Measurements from ENCODE around the gene MOV10L1.

Gene MOV10L1

DNA sequence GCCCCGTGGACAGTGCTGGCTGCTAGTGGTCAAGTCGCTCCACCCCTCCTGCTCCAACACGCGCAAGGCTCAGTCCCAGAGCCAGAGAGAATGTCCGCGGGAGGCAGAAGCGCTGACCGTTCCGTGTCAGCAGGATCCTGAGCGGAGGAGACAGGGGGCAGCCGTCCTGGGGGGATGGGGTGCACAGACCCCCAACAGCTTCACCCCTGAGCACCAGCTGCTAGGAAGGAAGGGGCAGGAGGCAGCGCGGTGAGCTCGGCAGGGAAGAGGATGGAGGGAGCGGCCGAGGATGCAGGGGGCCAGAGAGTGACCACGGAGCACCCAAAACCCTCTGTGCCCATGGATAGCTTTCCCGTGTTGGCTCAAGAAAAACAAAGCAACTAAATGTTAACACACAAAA, 25.4 kb upstream of the MOV10L1 start:
- peaks cover 0 to 32% (median 21%) of the 10 kb centered on the region in 4 experiments for H3K4me1 ChIP-seq (ENCODE audit: control extremely low read depth in 1 of 4, control insufficient read depth in 4 of 4, insufficient read depth in 4 of 4, low read length in 3 of 4)
- no peak overlapping the region for H3K4me3 ChIP-seq (ENCODE audit: control insufficient read depth in 1 of 7, extremely low read depth in 1 of 7, insufficient read depth in 4 of 7, low read depth in 2 of 7, low read length in 6 of 7)
- DNase-seq, result no peak
- H3K27me3 ChIP-seq (replicated peaks in 2 of 5; ENCODE audit: control insufficient read depth in 4 of 5, insufficient read depth in 5 of 5, low read length in 4 of 5), result peaks cover 0 to 4% (median 0%) of the 10 kb centered on the region in 5 experiments
- 92% methylated on average over 13 of the region's 18 CpGs for WGBS (ENCODE audit: insufficient coverage)
- no peak overlapping the region for H3K27ac ChIP-seq (ENCODE audit: insufficient read depth in 1 of 2, low read depth in 1 of 2, low read length in 2 of 2, poor library complexity in 1 of 2, severe bottlenecking in 2 of 2)
- CTCF ChIA-PET, result interaction anchor here (1.3 to 3.0 kb wide), 4 partner anchors 21 to 128 kb away, joined by 3 to 14 read pairs (median 3); partner anchors contain the start of genes MLC1 and MOV10L1
- no peaks in the 10 kb centered on the region for H3K9me3 ChIP-seq (ENCODE audit: control extremely low read depth in 1 of 5, control insufficient read depth in 4 of 5, insufficient read depth in 2 of 5, low read depth in 1 of 5, low read length in 4 of 5)
- POLR2A ChIA-PET, result no interaction called here
- peaks cover 4 to 60% (median 37%) of the 10 kb centered on the region in 4 experiments for H3K36me3 ChIP-seq (ENCODE audit: control insufficient read depth in 4 of 4, insufficient read depth in 4 of 4, low read length in 3 of 4)

DNA sequence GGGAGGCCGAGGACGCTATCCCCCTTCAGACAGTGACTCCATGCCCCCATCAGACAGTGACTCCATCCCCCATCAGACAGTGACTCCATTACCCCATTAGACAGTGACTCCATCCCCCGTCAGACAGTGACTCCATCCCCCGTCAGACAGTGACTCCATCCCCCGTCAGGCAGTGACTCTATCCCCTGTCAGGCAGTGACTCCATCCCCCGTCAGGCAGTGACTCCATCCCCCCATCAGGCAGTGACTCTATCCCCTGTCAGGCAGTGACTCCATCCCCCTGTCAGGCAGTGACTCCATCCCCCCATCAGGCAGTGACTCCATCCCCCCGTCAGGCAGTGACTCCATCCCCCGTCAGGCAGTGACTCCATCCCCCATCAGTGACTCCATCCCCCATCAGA, 22.6 kb upstream of the MOV10L1 start:
- peaks cover 4 to 74% (median 52%) of the 10 kb centered on the region in 4 experiments for H3K36me3 ChIP-seq (ENCODE audit: control insufficient read depth in 4 of 4, insufficient read depth in 4 of 4, low read length in 3 of 4)
- H3K4me3 ChIP-seq (ENCODE audit: control insufficient read depth in 1 of 7, extremely low read depth in 1 of 7, insufficient read depth in 4 of 7, low read depth in 2 of 7, low read length in 6 of 7), result no peak overlapping the region
- DNase-seq, result no peak
- H3K27me3 ChIP-seq (replicated peaks in 2 of 5; ENCODE audit: control insufficient read depth in 4 of 5, insufficient read depth in 5 of 5, low read length in 4 of 5), result no peaks in the 10 kb centered on the region
- 90% methylated on average over 2 of the region's 8 CpGs for WGBS (ENCODE audit: insufficient coverage)
- H3K4me1 ChIP-seq (ENCODE audit: control extremely low read depth in 1 of 4, control insufficient read depth in 4 of 4, insufficient read depth in 4 of 4, low read length in 3 of 4), result peaks cover 0 to 9% (median 5%) of the 10 kb centered on the region in 4 experiments
- H3K9me3 ChIP-seq (ENCODE audit: control extremely low read depth in 1 of 5, control insufficient read depth in 4 of 5, insufficient read depth in 2 of 5, low read depth in 1 of 5, low read length in 4 of 5), result no peaks in the 10 kb centered on the region
- ChIA-PET POLR2A (interaction anchor here (0.7 to 1.5 kb wide), 2 partner anchors 19 to 82 kb away, joined by 3 to 6 read pairs; no protein-coding TSS in a partner anchor), CTCF (interaction anchor here (1.0 to 1.1 kb wide), 2 partner anchors 8 to 136 kb away, joined by 3 read pairs; no protein-coding TSS in a partner anchor)
- no peak overlapping the region for H3K27ac ChIP-seq (ENCODE audit: insufficient read depth in 1 of 2, low read depth in 1 of 2, low read length in 2 of 2, poor library complexity in 1 of 2, severe bottlenecking in 2 of 2)

DNA sequence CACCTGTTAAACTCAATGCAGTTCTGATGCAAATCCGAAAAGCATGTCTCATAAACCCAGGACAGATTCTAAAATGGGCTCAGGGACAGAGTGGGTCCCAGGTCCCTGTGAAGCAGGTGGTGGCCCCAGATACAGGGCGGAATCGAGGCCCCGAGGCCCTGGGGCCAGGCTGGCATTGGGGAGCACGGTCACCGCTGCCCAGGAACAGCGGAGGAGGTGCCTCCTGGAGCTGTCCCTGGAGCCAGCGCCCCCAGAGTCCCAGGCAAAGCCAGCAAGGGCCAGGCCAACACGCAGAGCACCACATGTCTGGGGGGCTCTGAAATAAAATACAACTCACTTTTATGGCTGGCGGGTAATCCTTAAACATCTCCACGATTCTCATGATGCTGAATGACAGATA, 21.7 kb upstream of the MOV10L1 start:
- ChIA-PET POLR2A (interaction anchor here (0.7 kb wide), 1 partner anchor 81 kb away, joined by 6 read pairs; no protein-coding TSS in a partner anchor), CTCF (interaction anchor here (1.1 kb wide), 1 partner anchor 137 kb away, joined by 3 read pairs; no protein-coding TSS in a partner anchor)
- no peak overlapping the region for H3K27ac ChIP-seq (ENCODE audit: insufficient read depth in 1 of 2, low read depth in 1 of 2, low read length in 2 of 2, poor library complexity in 1 of 2, severe bottlenecking in 2 of 2)
- peaks cover 4 to 77% (median 56%) of the 10 kb centered on the region in 4 experiments for H3K36me3 ChIP-seq (ENCODE audit: control insufficient read depth in 4 of 4, insufficient read depth in 4 of 4, low read length in 3 of 4)
- peaks cover 0 to 1% (median 0%) of the 10 kb centered on the region in 4 experiments for H3K4me1 ChIP-seq (ENCODE audit: control extremely low read depth in 1 of 4, control insufficient read depth in 4 of 4, insufficient read depth in 4 of 4, low read length in 3 of 4)
- WGBS (ENCODE audit: insufficient coverage), result 89% methylated on average over 11 of the region's 11 CpGs
- H3K27me3 ChIP-seq (replicated peaks in 2 of 5; ENCODE audit: control insufficient read depth in 4 of 5, insufficient read depth in 5 of 5, low read length in 4 of 5), result no peaks in the 10 kb centered on the region
- H3K9me3 ChIP-seq (ENCODE audit: control extremely low read depth in 1 of 5, control insufficient read depth in 4 of 5, insufficient read depth in 2 of 5, low read depth in 1 of 5, low read length in 4 of 5), result no peaks in the 10 kb centered on the region
- H3K4me3 ChIP-seq (ENCODE audit: control insufficient read depth in 1 of 7, extremely low read depth in 1 of 7, insufficient read depth in 4 of 7, low read depth in 2 of 7, low read length in 6 of 7), result no peak overlapping the region
- DNase-seq, result no peak

DNA sequence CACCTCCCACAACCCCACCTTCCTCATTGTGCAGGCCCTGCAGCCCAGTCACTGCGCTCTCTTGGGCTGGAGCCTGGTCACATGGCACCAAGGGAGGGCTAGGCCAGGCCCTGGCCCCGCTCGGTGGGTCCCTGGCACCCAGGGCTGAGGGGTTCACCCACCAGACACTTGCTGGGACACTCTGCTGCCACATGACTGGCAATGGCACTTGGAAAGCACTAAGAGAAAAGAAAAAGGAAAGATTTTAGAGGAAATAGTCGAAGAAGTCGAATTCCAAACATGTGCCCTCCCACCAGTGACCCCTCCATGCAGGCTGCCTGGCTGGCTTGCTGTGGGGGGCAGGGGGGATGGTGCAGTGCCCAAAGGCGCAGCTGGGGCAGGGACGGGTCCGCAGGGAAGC, 19.4 kb upstream of the MOV10L1 start:
- ChIA-PET CTCF (no interaction called here), POLR2A (no interaction called here)
- H3K4me1 ChIP-seq (ENCODE audit: control extremely low read depth in 1 of 4, control insufficient read depth in 4 of 4, insufficient read depth in 4 of 4, low read length in 3 of 4), result no peaks in the 10 kb centered on the region
- no peaks in the 10 kb centered on the region for H3K27me3 ChIP-seq (replicated peaks in 2 of 5; ENCODE audit: control insufficient read depth in 4 of 5, insufficient read depth in 5 of 5, low read length in 4 of 5)
- 96% methylated on average over 3 of the region's 8 CpGs for WGBS (ENCODE audit: insufficient coverage)
- no peak overlapping the region for H3K4me3 ChIP-seq (ENCODE audit: control insufficient read depth in 1 of 7, extremely low read depth in 1 of 7, insufficient read depth in 4 of 7, low read depth in 2 of 7, low read length in 6 of 7)
- H3K9me3 ChIP-seq (ENCODE audit: control extremely low read depth in 1 of 5, control insufficient read depth in 4 of 5, insufficient read depth in 2 of 5, low read depth in 1 of 5, low read length in 4 of 5), result no peaks in the 10 kb centered on the region
- no peak for DNase-seq
- H3K36me3 ChIP-seq (ENCODE audit: control insufficient read depth in 4 of 4, insufficient read depth in 4 of 4, low read length in 3 of 4), result peaks cover 7 to 78% (median 58%) of the 10 kb centered on the region in 4 experiments
- H3K27ac ChIP-seq (ENCODE audit: insufficient read depth in 1 of 2, low read depth in 1 of 2, low read length in 2 of 2, poor library complexity in 1 of 2, severe bottlenecking in 2 of 2), result no peak overlapping the region

DNA sequence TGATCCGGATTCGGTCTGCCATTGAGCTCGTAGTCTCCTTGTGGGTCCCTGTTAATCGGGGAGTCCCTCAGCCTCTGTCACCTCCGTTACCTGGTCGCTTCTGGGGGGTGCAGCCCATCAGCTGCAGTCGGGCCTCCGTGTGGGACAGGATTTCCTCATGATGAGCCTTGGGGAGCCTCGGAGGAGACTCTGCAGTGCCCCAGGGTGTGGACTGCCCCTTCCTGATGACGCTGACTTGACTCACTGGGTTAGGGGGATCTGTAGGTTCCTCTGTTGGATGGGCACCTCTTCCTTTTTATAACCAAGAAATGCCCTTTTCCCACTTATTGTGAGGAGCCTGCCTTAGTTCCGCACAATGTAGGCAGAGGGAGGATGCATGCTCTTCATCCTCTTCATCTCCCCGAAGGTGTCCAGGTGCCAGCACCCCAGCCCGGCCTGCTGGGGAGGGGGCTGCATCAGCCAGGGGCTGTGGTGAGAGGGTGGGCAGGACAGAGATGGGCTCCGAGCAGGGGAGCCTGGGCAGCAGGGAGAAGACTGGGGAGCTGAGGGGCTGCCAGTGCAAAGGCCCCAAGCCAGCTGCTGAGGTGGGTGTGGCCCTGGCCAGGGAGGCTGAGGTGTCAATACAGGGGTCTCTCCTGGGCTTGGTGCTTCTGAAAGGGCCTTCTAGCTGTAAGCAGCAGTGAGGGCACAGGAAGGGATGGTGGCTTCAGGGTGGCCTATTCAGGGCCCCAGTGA, 18.2 kb upstream of the MOV10L1 start:
- Histone ChIP-seq H3K36me3 (ENCODE audit: control insufficient read depth in 4 of 4, insufficient read depth in 4 of 4, low read length in 3 of 4) (peaks cover 7 to 81% (median 59%) of the 10 kb centered on the region in 4 experiments), H3K27ac (ENCODE audit: insufficient read depth in 1 of 2, low read depth in 1 of 2, low read length in 2 of 2, poor library complexity in 1 of 2, severe bottlenecking in 2 of 2) (no peak overlapping the region), H3K9me3 (ENCODE audit: control extremely low read depth in 1 of 5, control insufficient read depth in 4 of 5, insufficient read depth in 2 of 5, low read depth in 1 of 5, low read length in 4 of 5) (no peaks in the 10 kb centered on the region), H3K4me3 (ENCODE audit: control insufficient read depth in 1 of 7, extremely low read depth in 1 of 7, insufficient read depth in 4 of 7, low read depth in 2 of 7, low read length in 6 of 7) (no peak overlapping the region), H3K27me3 (replicated peaks in 2 of 5; ENCODE audit: control insufficient read depth in 4 of 5, insufficient read depth in 5 of 5, low read length in 4 of 5) (no peaks in the 10 kb centered on the region), H3K4me1 (ENCODE audit: control extremely low read depth in 1 of 4, control insufficient read depth in 4 of 4, insufficient read depth in 4 of 4, low read length in 3 of 4) (no peaks in the 10 kb centered on the region)
- no peak for DNase-seq
- WGBS (ENCODE audit: insufficient coverage), result 94% methylated on average over 11 of the region's 14 CpGs
- CTCF ChIA-PET, result interaction anchor here (1.0 to 1.8 kb wide), 3 partner anchors 10 to 13 kb away, joined by 4 to 11 read pairs (median 5); partner anchors contain the start of gene MLC1
- POLR2A ChIA-PET, result no interaction called here

DNA sequence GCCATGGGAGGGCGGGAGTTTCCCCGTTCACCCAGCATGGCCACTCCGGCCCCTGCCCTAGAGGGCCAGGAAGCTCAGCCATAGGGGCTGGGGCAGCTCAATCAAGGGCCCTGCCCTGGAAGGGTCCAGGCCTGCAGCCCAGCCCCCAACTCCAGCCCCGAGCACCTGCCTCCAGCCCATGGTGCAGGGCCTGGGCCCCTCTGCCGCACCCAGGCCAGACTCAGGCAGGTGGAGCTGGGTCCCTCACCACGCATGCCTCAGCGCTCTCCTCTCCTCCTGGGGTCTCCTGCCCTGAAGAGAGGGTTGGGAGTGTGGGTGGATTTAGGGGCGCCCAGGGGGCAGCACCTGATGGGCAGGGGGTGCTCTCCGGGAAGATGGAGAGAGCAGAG, 17.6 kb upstream of the MOV10L1 start:
- WGBS (ENCODE audit: insufficient coverage), result 95% methylated on average over 7 of the region's 9 CpGs
- peaks cover 7 to 83% (median 60%) of the 10 kb centered on the region in 4 experiments for H3K36me3 ChIP-seq (ENCODE audit: control insufficient read depth in 4 of 4, insufficient read depth in 4 of 4, low read length in 3 of 4)
- H3K4me3 ChIP-seq (ENCODE audit: control insufficient read depth in 1 of 7, extremely low read depth in 1 of 7, insufficient read depth in 4 of 7, low read depth in 2 of 7, low read length in 6 of 7), result no peak overlapping the region
- POLR2A ChIA-PET, result no interaction called here
- H3K27ac ChIP-seq (ENCODE audit: insufficient read depth in 1 of 2, low read depth in 1 of 2, low read length in 2 of 2, poor library complexity in 1 of 2, severe bottlenecking in 2 of 2), result no peak overlapping the region
- CTCF ChIA-PET, result interaction anchor here (0.9 to 1.8 kb wide), 3 partner anchors 9 to 40 kb away, joined by 3 to 11 read pairs (median 5); partner anchors contain the start of gene MLC1
- no peaks in the 10 kb centered on the region for H3K27me3 ChIP-seq (replicated peaks in 2 of 5; ENCODE audit: control insufficient read depth in 4 of 5, insufficient read depth in 5 of 5, low read length in 4 of 5)
- no peaks in the 10 kb centered on the region for H3K4me1 ChIP-seq (ENCODE audit: control extremely low read depth in 1 of 4, control insufficient read depth in 4 of 4, insufficient read depth in 4 of 4, low read length in 3 of 4)
- DNase-seq, result no peak
- H3K9me3 ChIP-seq (ENCODE audit: control extremely low read depth in 1 of 5, control insufficient read depth in 4 of 5, insufficient read depth in 2 of 5, low read depth in 1 of 5, low read length in 4 of 5), result no peaks in the 10 kb centered on the region
